Lower leg skin (tissue), 3 donors: Measurements from ENCODE around the gene CNTN4.

Experiments
- POLR2A ChIP-seq, 2 donors: fragments of 450-650 bp; IDR thresholded peaks; one replicate each; pipeline ENCODE4 v1.6.1; 2016 to 2017; ENCODE audit warnings: antibody characterized with exemption in 2 of 2, mild to moderate bottlenecking in 1 of 2, moderate library complexity in 1 of 2
- TF ChIP-seq, protein P1 (sequence below), 3 donors: fragments of 450-650 bp; IDR thresholded peaks; one replicate each; pipeline ENCODE4 v1.5.1; 2016; ENCODE audit warnings: antibody characterized with exemption in 3 of 3, mild to moderate bottlenecking in 3 of 3, moderate library complexity in 2 of 3

DNA sequence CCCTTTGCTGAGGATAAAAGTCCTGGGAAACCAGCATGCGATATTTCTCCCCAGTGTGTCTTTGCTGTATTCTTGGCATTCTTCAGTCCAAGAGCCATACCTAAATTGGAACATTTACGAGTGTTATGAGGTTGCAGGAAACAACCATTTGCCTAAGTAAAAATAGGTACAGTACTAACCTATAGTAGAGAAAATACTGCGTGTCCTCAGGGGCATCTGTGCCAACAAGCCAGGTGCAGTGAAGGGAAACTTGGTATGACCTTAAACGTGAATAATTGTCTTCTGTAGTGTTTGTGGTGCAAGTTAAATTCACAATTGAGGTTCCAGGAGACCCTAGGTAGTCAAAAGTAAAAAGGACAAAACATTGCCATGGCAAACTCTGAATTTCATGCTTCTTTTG is 999.3 kb downstream of the CNTN4 start:
- no peak for TF ChIP-seq POLR2A (IDR thresholded peaks at IDR 0.05)
- TF ChIP-seq, protein P1, sequence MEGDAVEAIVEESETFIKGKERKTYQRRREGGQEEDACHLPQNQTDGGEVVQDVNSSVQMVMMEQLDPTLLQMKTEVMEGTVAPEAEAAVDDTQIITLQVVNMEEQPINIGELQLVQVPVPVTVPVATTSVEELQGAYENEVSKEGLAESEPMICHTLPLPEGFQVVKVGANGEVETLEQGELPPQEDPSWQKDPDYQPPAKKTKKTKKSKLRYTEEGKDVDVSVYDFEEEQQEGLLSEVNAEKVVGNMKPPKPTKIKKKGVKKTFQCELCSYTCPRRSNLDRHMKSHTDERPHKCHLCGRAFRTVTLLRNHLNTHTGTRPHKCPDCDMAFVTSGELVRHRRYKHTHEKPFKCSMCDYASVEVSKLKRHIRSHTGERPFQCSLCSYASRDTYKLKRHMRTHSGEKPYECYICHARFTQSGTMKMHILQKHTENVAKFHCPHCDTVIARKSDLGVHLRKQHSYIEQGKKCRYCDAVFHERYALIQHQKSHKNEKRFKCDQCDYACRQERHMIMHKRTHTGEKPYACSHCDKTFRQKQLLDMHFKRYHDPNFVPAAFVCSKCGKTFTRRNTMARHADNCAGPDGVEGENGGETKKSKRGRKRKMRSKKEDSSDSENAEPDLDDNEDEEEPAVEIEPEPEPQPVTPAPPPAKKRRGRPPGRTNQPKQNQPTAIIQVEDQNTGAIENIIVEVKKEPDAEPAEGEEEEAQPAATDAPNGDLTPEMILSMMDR (IDR thresholded peaks at IDR 0.05): no peak
